GM12801 (cell line): ENCODE data around the gene OR52I2.

Source experiments
- CTCF ChIP-seq: IDR thresholded peaks from one replicate; pipeline ENCODE4 v1.5.1; 2011; ENCODE audit warnings: control low read depth; ENCODE audit not compliant: insufficient read length; ENCODE audit errors: extremely low read depth

Gene OR52I2

GRCh38 chr11:4551346-4551979 is 30.1 kb upstream of the OR52I2 start:
- no peak for TF ChIP-seq CTCF

- no peak for TF ChIP-seq CTCF
These were observed 21.8 kb upstream of the OR52I2 start for GRCh38 chr11:4559527-4560440.

- no peak for TF ChIP-seq CTCF
These were observed 21.1 kb upstream of the OR52I2 start for GRCh38 chr11:4560467-4560866.

- no peak for TF ChIP-seq CTCF
These were observed 16.2 kb upstream of the OR52I2 start for GRCh38 chr11:4565371-4565770.

- TF ChIP-seq CTCF, result no peak
These were observed 12.5 kb upstream of the OR52I2 start for GRCh38 chr11:4569075-4569474.

- no peak for TF ChIP-seq CTCF
These were observed 4.7 kb upstream of the OR52I2 start for GRCh38 chr11:4576880-4577279.

GRCh38 chr11:4577761-4578160 is 3.8 kb upstream of the OR52I2 start:
- TF ChIP-seq CTCF, result no peak
